SW 1271 (cell line): Measurements from ENCODE around the gene RABIF.

Experiments used
- DNase-seq, 2 experiments: peaks; one replicate each; lab custom pipeline; 2025; lab: John Stamatoyannopoulos, UW

RABIF gene

GRCh38 chr1:202873026-202873425 lies 15.9 kb downstream of the RABIF start:
- no peak for DNase-seq

GRCh38 chr1:202871367-202871766 lies 17.6 kb downstream of the RABIF start:
- DNase-seq = no peak

GRCh38 chr1:202862679-202863560 lies 26.0 kb downstream of the RABIF start:
- no peak for DNase-seq

GRCh38 chr1:202861420-202862132 lies 27.4 kb downstream of the RABIF start:
- DNase-seq = peak; percentile 67 to 74

GRCh38 chr1:202860744-202861419 lies 28.1 kb downstream of the RABIF start:
- peak in 1 of 2 experiments; percentile 25 for DNase-seq

- DNase-seq = no peak
These were observed 30.0 kb downstream of the RABIF start for GRCh38 chr1:202858789-202859414.

GRCh38 chr1:202858331-202858730 lies 30.6 kb downstream of the RABIF start:
- no peak for DNase-seq

GRCh38 chr1:202857136-202857610 lies 31.8 kb downstream of the RABIF start:
- no peak for DNase-seq

- no peak for DNase-seq
These were observed 32.9 kb downstream of the RABIF start for GRCh38 chr1:202856014-202856413.

GRCh38 chr1:202854787-202855186 lies 34.2 kb downstream of the RABIF start:
- no peak for DNase-seq

GRCh38 chr1:202852163-202852904 lies 36.6 kb downstream of the RABIF start:
- DNase-seq = peak in 1 of 2 experiments; percentile 12

- DNase-seq = no peak
These were observed 38.2 kb downstream of the RABIF start for GRCh38 chr1:202850593-202851362.

GRCh38 chr1:202848191-202848542 lies 40.8 kb downstream of the RABIF start:
- DNase-seq = no peak

- no peak for DNase-seq
These were observed 44.0 kb downstream of the RABIF start for GRCh38 chr1:202844935-202845334.

GRCh38 chr1:202844259-202844658 lies 44.7 kb downstream of the RABIF start:
- DNase-seq = no peak

GRCh38 chr1:202843081-202843480 lies 45.9 kb downstream of the RABIF start:
- DNase-seq = no peak

- DNase-seq = no peak
These were observed 51.1 kb downstream of the RABIF start for GRCh38 chr1:202837746-202838262.

GRCh38 chr1:202836623-202837403 lies 52.1 kb downstream of the RABIF start:
- DNase-seq = no peak

- no peak for DNase-seq
These were observed 53.3 kb downstream of the RABIF start for GRCh38 chr1:202835548-202836072.
